Endothelial cell of umbilical vein (primary cell): ENCODE measurements around the gene TLE7. TPM values are rescaled to one million over a fixed set of nuclear protein-coding genes. Genes with fewer than 3 reads are reported as not detected.

Source experiments
- BruUV-seq: library from RNA; stranded (reverse); fragments of 400-500 nt; replicated peaks from 2 replicates; lab custom pipeline; 2021; lab: Mats Ljungman, UMichigan
- CTCF ChIA-PET: fragments of 300-600, 350-600 bp; sonication (Branson Sonifier 250); formaldehyde crosslinking; loops from one replicate; lab custom pipeline; 2021; ENCODE audit warnings: antibody characterized with exemption, inconsistent platforms; lab: Charles Lee
- POLR2A ChIA-PET: fragments of 300-600, 350-600 bp; sonication (Branson Sonifier 250); formaldehyde crosslinking; loops from one replicate; lab custom pipeline; 2021; ENCODE audit warnings: antibody characterized with exemption, inconsistent platforms; lab: Charles Lee
- DNase-seq: peaks from one replicate; pipeline ENCODE4 v3.0.0-alpha.2; 2011; ENCODE audit warnings: low read depth, low spot score
- FAIRE-seq: peaks from 2 replicates; lab custom pipeline; 2011; peaks lifted over from hg19 to GRCh38; lab: Jason Lieb, UNC
- H2AFZ ChIP-seq: 2 replicates; pipeline ENCODE4 v1.6.0; 2012; ENCODE audit warnings: low read depth, low read length, control low read depth, inconsistent platforms
- H3K27ac ChIP-seq: 2 replicates; pipeline ENCODE4 v1.5.1; 2011; ENCODE audit warnings: low read depth, mild to moderate bottlenecking, control low read depth, low read length, moderate library complexity; ENCODE audit not compliant: insufficient read depth
- H3K27me3 ChIP-seq, 2 experiments: 2 replicates each; pipeline versions ENCODE4 v1.6.0 to v1.6.1; 2011; ENCODE audit warnings: low read length in 2 of 2, mixed read lengths in 1 of 2; ENCODE audit not compliant: control insufficient read depth in 2 of 2, insufficient read depth in 2 of 2
- H3K36me3 ChIP-seq, 2 experiments: 2 replicates in 1 of 2; 3 replicates in 1 of 2; pipeline ENCODE4 v1.5.1; 2011; ENCODE audit warnings: low read length in 2 of 2, mild to moderate bottlenecking in 1 of 2, moderate library complexity in 1 of 2; ENCODE audit not compliant: control insufficient read depth in 2 of 2, insufficient read depth in 2 of 2; ENCODE audit errors: extremely low read depth in 1 of 2
- H3K4me1 ChIP-seq: 3 replicates; pipeline ENCODE4 v1.5.1; 2011; ENCODE audit warnings: mild to moderate bottlenecking, low read length; ENCODE audit not compliant: control insufficient read depth, insufficient read depth; ENCODE audit errors: extremely low read depth
- H3K4me2 ChIP-seq: 2 replicates; pipeline ENCODE4 v1.6.1; 2011; ENCODE audit warnings: low read length, control low read depth, mixed read lengths; ENCODE audit not compliant: insufficient read depth
- H3K4me3 ChIP-seq, 3 experiments: fragments of 200-600 bp in 1 of 3; sonication (generic), shearing (Covaris generic) in 1 of 3; replicated peaks in 1 of 3; 2 replicates each; pipeline ENCODE4 v1.5.1; 2011 to 2016; ENCODE audit warnings: control low read depth in 3 of 3, low read length in 3 of 3, mild to moderate bottlenecking in 2 of 3, inconsistent platforms in 1 of 3, low read depth in 1 of 3, moderate library complexity in 1 of 3; ENCODE audit not compliant: insufficient read depth in 1 of 3
- H3K79me2 ChIP-seq: 2 replicates; pipeline ENCODE4 v1.6.0; 2012; ENCODE audit warnings: low read length, inconsistent platforms; ENCODE audit not compliant: control insufficient read depth, insufficient read depth
- H3K9ac ChIP-seq: replicated peaks from 2 replicates; pipeline ENCODE3; 2011; ENCODE audit warnings: low read length, control low read depth; ENCODE audit not compliant: insufficient read depth; ENCODE audit errors: extremely low read depth
- H3K9me1 ChIP-seq: replicated peaks from 3 replicates; pipeline ENCODE4 v1.6.0; 2011; ENCODE audit warnings: mild to moderate bottlenecking, low read length; ENCODE audit not compliant: control insufficient read depth, insufficient read depth; ENCODE audit errors: extremely low read depth
- H3K9me3 ChIP-seq: replicated peaks from 2 replicates; pipeline ENCODE4 v1.5.1; 2012; ENCODE audit warnings: low read length, inconsistent platforms; ENCODE audit not compliant: control insufficient read depth, insufficient read depth
- H4K20me1 ChIP-seq: replicated peaks from 2 replicates; pipeline ENCODE3; 2011; ENCODE audit warnings: mild to moderate bottlenecking, low read length; ENCODE audit not compliant: control insufficient read depth, insufficient read depth; ENCODE audit errors: extremely low read depth
- EZH2 ChIP-seq: IDR thresholded peaks from 2 replicates; pipeline ENCODE4 v1.6.1; 2012; ENCODE audit warnings: borderline replicate concordance, low read depth, mild to moderate bottlenecking, moderate library complexity, low read length, inconsistent platforms; ENCODE audit not compliant: severe bottlenecking
- FOS ChIP-seq: IDR thresholded peaks from 2 replicates; pipeline ENCODE4 v1.6.1; 2011; ENCODE audit warnings: mild to moderate bottlenecking, low read length, moderate library complexity, borderline replicate concordance; ENCODE audit not compliant: insufficient read depth
- GATA2 ChIP-seq: IDR thresholded peaks from 2 replicates; pipeline ENCODE4 v1.7.0; 2011; ENCODE audit warnings: low read depth, mild to moderate bottlenecking, moderate library complexity, mixed read lengths, low read length; ENCODE audit not compliant: insufficient read length, insufficient read depth
- MAX ChIP-seq: IDR thresholded peaks from 2 replicates; pipeline ENCODE4 v1.6.1; 2011; ENCODE audit not compliant: insufficient read depth, insufficient read length
- MYC ChIP-seq: IDR thresholded peaks from one replicate; pipeline ENCODE4 v1.6.1; 2011; ENCODE audit warnings: mild to moderate bottlenecking, low read depth, low read length
- POLR2A ChIP-seq: IDR thresholded peaks from 2 replicates; pipeline ENCODE4 v1.6.1; 2012; ENCODE audit warnings: low read depth, mild to moderate bottlenecking, control low read depth, low read length
- POLR2AphosphoS5 ChIP-seq: IDR thresholded peaks from 2 replicates; pipeline ENCODE4 v1.6.1; 2012; ENCODE audit warnings: low read depth, mild to moderate bottlenecking, control low read depth, low read length, moderate library complexity; ENCODE audit not compliant: insufficient read depth
- dilution Hi-C: fragments of 300-500 bp; cut with MboI; formaldehyde crosslinking; loops from one replicate; pipeline ENCODE4 v1.15.0; 2019; ENCODE audit warnings: low sequenced_read_pairs; ENCODE audit not compliant: extremely low pct_ligation_motif_present
- intact Hi-C: fragments of 100-400 bp; cut with micrococcal nuclease; formaldehyde crosslinking; loops from one replicate; pipeline ENCODE4 v1.10.0; 2022
- polyA plus RNA-seq, 4 experiments: library from polyadenylated mRNA; depleted of rRNA in 3 of 4; stranded (reverse) in 3 of 4; unstranded in 1 of 4; fragments of >200 nt; gene quantifications; 2 replicates each; pipeline versions ENCODE4 v1.2.1 to v1.2.3, GENCODE V29; 2011 to 2012; ENCODE audit warnings: missing spikeins in 1 of 4
- total RNA-seq: library from RNA; stranded (reverse); gene quantifications from 2 replicates; pipeline ENCODE4 v1.2.3, GENCODE V29; 2021
- TF ChIP-seq, protein P1 (sequence below), 2 donors: IDR thresholded peaks; 1 replicate in 1 of 2; 2 replicates in 1 of 2; pipeline ENCODE4 v1.5.1; 2011; ENCODE audit warnings: low read length in 2 of 2, mild to moderate bottlenecking in 2 of 2, moderate library complexity in 2 of 2, control low read depth in 1 of 2, inconsistent platforms in 1 of 2, low read depth in 1 of 2; ENCODE audit not compliant: insufficient read depth in 1 of 2; ENCODE audit errors: extremely low read depth in 1 of 2

Gene TLE7
- total and polyA plus RNA-seq, 2 donors (not counting 3 experiments of a cell fraction or from before 2014, with no cell fraction given): not detected

DNA sequence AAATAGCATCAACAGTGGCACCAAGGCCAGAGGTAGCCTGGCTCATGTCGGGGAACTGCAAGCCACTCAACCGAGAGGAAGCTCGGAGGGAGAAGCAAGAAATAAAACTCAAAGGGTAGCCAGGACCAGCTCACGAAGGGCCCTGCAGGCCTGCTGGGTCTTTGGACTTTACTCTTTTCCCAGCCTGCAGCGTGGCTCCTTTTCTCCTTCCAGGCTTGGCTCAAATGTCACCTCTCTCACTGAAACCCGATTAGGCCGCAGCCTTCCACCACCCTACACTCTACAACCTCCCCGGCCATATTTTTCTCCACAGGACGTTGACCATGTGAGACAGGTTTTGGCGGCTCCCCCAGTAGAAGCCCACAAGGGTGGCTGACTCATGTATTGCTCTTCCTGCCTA is 45.3 kb downstream of the TLE7 start:
- no peak overlapping the region for H3K27ac ChIP-seq
- BruUV-seq: no TSS peak
- H3K9me3 ChIP-seq: no peaks in the 10 kb centered on the region
- intact Hi-C loops: no loop called here
- H3K4me3 ChIP-seq: no peak overlapping the region
- H4K20me1 ChIP-seq: no peaks in the 10 kb centered on the region
- H3K9ac ChIP-seq: no peak overlapping the region
- no peak overlapping the region for H3K4me2 ChIP-seq
- no peaks in the 10 kb centered on the region for H3K4me1 ChIP-seq
- FAIRE-seq (no peak), DNase-seq (no peak)
- no peaks in the 10 kb centered on the region for H3K27me3 ChIP-seq
- no peak overlapping the region for H2AFZ ChIP-seq
- TF ChIP-seq MAX (no peak), MYC (no peak), POLR2AphosphoS5 (no peak), EZH2 (no peak), FOS (no peak), POLR2A (no peak), GATA2 (no peak)
- TF ChIP-seq, protein P1, sequence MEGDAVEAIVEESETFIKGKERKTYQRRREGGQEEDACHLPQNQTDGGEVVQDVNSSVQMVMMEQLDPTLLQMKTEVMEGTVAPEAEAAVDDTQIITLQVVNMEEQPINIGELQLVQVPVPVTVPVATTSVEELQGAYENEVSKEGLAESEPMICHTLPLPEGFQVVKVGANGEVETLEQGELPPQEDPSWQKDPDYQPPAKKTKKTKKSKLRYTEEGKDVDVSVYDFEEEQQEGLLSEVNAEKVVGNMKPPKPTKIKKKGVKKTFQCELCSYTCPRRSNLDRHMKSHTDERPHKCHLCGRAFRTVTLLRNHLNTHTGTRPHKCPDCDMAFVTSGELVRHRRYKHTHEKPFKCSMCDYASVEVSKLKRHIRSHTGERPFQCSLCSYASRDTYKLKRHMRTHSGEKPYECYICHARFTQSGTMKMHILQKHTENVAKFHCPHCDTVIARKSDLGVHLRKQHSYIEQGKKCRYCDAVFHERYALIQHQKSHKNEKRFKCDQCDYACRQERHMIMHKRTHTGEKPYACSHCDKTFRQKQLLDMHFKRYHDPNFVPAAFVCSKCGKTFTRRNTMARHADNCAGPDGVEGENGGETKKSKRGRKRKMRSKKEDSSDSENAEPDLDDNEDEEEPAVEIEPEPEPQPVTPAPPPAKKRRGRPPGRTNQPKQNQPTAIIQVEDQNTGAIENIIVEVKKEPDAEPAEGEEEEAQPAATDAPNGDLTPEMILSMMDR (IDR thresholded peaks at IDR 0.05; ENCODE audit: extremely low read depth in 1 of 2, insufficient read depth in 1 of 2, low read depth in 1 of 2, low read length in 2 of 2): no peak
- POLR2A ChIA-PET: no interaction called here
- no peaks in the 10 kb centered on the region for H3K36me3 ChIP-seq
- dilution Hi-C loops: no loop called here
- no peaks in the 10 kb centered on the region for H3K9me1 ChIP-seq
- no peaks in the 10 kb centered on the region for H3K79me2 ChIP-seq
- CTCF ChIA-PET: no interaction called here
